Measurements from ENCODE around the gene ATP13A1.

DNA sequence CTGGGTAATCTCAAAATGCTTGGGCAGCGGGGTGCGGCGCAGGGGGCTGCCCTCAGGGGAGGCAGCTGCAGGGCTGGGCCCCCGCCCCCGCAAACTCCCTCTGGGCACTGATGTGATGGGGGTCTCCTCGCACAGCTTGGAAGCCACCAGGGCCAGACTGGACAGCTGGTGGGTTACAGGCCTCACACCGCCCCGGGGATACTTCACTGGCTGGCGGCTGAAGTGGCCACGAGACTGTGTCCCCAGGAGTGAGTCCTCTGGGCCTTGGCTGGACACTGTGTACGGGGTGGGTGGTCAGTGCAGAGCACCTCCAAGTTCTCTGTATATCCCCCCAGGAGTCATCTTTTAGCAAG lies 33.4 kb downstream of the ATP13A1 start:
- TF ChIP-seq, protein P1, sequence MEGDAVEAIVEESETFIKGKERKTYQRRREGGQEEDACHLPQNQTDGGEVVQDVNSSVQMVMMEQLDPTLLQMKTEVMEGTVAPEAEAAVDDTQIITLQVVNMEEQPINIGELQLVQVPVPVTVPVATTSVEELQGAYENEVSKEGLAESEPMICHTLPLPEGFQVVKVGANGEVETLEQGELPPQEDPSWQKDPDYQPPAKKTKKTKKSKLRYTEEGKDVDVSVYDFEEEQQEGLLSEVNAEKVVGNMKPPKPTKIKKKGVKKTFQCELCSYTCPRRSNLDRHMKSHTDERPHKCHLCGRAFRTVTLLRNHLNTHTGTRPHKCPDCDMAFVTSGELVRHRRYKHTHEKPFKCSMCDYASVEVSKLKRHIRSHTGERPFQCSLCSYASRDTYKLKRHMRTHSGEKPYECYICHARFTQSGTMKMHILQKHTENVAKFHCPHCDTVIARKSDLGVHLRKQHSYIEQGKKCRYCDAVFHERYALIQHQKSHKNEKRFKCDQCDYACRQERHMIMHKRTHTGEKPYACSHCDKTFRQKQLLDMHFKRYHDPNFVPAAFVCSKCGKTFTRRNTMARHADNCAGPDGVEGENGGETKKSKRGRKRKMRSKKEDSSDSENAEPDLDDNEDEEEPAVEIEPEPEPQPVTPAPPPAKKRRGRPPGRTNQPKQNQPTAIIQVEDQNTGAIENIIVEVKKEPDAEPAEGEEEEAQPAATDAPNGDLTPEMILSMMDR (IDR thresholded peaks at IDR 0.05), result no peak
- TF ChIP-seq GATA2 (CRISPR knock-in tag; IDR thresholded peaks at IDR 0.05) (no peak), POLR2AphosphoS5 (IDR thresholded peaks at IDR 0.05; ENCODE audit: low read depth, low read length) (no peak), MXI1 (IDR thresholded peaks at IDR 0.05; ENCODE audit: low read depth, low read length) (no peak), NRF1 (IDR thresholded peaks at IDR 0.05; ENCODE audit: low read depth, low read length) (no peak), YY1 (IDR thresholded peaks at IDR 0.05; ENCODE audit: low read depth) (no peak), ZBTB33 (IDR thresholded peaks at IDR 0.05; ENCODE audit: borderline replicate concordance, low read depth) (no peak)
- TF ChIP-seq, protein P2, sequence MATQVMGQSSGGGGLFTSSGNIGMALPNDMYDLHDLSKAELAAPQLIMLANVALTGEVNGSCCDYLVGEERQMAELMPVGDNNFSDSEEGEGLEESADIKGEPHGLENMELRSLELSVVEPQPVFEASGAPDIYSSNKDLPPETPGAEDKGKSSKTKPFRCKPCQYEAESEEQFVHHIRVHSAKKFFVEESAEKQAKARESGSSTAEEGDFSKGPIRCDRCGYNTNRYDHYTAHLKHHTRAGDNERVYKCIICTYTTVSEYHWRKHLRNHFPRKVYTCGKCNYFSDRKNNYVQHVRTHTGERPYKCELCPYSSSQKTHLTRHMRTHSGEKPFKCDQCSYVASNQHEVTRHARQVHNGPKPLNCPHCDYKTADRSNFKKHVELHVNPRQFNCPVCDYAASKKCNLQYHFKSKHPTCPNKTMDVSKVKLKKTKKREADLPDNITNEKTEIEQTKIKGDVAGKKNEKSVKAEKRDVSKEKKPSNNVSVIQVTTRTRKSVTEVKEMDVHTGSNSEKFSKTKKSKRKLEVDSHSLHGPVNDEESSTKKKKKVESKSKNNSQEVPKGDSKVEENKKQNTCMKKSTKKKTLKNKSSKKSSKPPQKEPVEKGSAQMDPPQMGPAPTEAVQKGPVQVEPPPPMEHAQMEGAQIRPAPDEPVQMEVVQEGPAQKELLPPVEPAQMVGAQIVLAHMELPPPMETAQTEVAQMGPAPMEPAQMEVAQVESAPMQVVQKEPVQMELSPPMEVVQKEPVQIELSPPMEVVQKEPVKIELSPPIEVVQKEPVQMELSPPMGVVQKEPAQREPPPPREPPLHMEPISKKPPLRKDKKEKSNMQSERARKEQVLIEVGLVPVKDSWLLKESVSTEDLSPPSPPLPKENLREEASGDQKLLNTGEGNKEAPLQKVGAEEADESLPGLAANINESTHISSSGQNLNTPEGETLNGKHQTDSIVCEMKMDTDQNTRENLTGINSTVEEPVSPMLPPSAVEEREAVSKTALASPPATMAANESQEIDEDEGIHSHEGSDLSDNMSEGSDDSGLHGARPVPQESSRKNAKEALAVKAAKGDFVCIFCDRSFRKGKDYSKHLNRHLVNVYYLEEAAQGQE (IDR thresholded peaks at IDR 0.05; ENCODE audit: low read depth, low read length), result no peak
